HG02943 (cell line): Measurements from ENCODE around the gene RNF144B.
"Not testable (repeated sequence)": the region's sequence is repeated elsewhere in the genome, so short reads cannot be mapped to it uniquely, and the experiment has no call there.

Source experiments
- ATAC-seq: cut with Tn5 transposase; IDR thresholded peaks from one replicate; pipeline ENCODE4 v1.9.1; 2021; ENCODE audit warnings: mild to moderate bottlenecking, low read depth, moderate library complexity; ENCODE audit not compliant: unreplicated experiment

The RNF144B gene

DNA sequence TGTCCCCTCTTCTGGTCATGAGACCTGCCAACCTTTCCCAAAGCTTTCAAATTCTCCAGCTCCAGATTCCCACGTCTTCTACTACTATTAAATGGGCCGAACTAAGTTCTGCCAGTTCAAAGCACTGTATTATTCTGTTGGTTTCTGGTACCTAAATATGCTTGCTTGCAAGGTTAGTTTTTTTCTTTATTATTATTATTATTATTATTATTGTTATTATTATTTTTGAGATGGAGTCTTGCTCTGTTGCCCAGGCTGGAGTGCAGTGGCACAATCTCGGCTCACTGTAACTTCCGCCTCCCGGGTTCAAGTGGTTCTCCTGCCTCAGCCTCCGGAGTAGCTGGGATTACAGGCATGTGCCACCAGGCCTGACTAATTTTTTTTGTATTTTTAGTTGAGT lies 17.8 kb downstream of the RNF144B start:
- ATAC-seq: not testable (repeated sequence)

DNA sequence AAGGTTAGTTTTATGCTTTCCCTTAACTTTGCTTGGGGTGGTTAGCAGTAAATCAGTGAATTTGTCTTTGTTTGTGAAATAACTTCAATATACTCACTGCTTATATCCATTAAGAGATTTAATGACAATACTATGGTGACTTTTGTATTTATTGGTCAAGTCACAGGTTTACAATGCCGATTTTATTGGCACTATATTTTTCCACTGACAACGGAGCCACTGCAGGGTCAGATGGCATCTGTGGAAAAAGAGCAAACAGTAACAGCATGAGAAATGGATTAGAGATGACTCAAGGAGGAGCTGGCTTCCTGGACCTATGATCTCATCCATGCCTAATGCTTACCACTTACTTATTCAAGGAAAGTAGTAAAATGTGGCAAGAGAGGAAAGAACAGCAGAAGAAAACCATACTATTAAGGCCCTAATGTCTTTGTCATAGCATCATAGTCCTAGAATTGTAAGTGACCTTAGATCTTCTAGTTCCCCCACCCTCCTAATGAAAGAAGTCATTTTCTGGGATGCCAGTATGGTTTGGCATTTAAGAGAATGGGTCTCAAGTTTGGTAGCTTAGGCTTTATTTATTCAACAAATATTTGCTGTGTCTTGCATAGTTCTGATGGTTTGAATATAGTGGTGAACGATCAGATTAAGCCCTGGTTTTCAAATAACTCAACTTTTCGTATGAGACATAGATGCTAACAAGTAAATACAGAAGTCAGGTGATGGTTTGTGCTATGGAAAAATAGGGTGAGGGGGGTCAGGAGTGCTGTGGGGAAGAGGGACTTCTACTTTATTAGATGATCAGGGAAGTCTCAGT lies 18.5 kb downstream of the RNF144B start:
- ATAC-seq: no peak

DNA sequence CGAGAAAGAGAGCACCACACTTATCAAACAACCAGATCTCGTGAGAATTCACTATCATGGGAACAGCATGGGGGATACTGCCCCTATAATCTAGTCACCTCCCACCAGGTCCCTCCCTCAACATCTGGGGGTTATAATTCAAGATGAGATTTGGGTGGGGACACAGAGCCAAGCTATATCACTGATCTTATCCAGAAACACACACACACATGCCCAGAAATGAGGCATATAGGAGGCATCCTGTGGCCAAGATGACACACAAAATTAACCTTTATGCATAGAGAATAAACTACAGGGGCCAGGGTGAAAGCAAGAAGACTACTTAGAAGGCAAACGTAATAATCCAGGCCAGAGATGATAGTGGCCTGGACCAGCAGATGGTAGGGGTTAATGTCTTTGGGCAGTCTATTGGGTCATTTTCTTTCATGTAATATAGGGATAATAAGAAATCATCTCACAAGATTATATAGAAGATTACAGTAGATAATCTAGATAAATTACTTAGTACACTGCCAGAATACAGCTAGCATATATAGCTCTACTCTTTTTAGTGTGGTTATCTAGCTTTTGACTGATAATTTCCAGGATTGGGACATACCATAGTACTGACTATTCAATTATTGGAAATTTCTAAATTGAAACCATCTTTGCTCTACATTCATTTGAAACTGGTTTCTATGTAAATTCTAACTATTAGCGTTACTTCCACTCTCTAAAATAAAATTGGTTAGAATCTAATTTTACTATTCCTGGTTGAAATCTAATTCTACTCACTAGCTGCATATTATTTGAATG lies 20.0 kb downstream of the RNF144B start:
- no peak for ATAC-seq

DNA sequence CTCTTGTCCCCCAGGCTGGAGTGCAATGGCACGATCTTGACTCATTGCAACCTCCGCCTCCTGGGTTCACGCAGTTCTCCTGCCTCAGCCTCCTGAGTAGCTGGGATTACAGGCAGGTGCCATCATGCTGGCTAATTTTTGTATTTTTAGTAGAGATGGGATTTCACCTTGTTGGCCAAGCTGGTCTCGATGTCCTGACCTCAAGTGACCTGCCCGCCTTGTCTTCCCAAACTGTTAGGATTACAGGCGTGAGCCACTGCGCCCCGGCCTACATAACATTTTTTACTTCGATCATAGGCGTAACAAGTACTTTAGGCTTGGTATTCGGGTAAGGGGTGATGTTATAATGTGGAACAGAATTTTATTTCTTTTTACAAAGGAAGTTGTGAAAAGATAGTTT lies 22.5 kb downstream of the RNF144B start:
- ATAC-seq: not testable (repeated sequence)

DNA sequence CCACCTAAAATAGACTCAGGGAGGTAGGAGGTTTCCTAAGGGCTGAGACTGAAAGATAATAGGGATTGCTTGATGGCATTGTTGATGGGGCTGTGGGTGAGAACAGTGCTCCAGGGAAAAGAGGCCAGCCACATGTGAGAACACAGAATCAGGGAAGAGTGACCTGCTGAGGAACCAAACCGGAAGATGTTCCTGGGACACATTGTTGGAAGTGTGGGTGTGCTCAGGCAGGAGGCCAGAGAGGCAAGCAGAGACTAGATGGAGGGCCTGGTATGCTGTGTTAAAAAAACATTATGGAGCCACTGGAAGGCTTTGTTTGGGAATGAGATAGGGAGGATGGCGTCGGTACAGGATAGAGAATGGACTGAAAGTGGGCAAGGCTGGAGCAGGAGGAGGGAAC lies 23.3 kb downstream of the RNF144B start:
- no peak for ATAC-seq

DNA sequence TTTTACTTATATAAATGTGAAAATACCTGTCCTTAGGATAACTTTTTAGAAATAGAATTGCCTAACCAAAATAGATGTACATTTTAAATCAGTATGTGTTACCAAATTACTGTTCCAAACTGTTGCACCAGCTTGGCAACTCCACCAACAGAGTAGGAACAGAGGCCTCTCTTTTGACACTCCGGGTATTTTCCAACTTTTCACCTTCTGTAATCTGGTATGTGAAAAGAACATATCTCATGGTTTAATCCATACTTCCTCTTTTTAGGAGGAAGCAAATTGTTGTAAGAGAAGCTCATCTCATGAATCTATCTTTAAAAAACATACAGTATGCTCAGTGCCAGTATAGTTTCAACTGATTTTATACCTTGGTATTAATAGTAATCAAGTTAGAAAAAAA lies 24.9 kb downstream of the RNF144B start:
- no peak for ATAC-seq

DNA sequence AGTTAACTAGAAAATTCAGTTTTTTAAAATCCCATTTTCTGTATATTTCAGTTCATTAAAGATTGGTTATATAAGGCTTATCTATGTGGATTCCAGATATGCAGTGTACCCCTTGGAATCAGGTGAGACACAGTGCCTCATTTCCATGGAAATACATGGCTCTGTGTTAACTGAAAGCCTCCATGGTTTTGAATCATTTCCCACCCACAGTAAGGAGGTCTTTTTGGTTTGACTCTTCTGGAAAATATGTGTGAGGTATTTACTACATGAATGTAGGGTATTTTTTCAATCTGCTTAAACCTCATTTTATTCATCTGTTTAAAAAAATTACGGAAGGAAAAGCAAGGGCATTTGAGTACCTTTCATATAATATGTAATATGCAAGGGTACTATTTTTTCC lies 25.5 kb downstream of the RNF144B start:
- no peak for ATAC-seq

DNA sequence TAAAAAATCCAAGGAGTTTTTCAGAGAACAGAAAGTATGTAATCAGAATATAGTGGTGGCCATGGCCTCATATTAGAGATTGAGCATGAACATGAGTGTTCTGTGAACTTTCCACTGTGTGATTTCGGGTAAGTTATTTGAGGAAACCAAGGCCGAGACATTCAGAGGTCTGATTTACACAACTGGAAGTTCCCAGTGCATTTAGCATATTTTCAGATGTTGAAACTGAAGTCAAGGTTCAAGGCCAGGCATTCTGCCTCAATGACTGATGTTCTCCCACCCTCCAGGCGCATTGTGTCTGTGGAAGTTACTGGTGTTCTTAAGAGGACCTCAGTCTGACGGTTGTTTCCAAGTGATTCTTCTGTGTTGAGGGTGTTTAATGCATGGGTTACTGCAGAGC lies 26.2 kb downstream of the RNF144B start:
- no peak for ATAC-seq

- no peak for ATAC-seq
Observed at GRCh38 chr6:18414116-18414515, 27.0 kb downstream of the RNF144B start.

- no peak for ATAC-seq
Observed at GRCh38 chr6:18415207-18415606, 28.1 kb downstream of the RNF144B start.

GRCh38 chr6:18415671-18416340 lies 28.7 kb downstream of the RNF144B start:
- ATAC-seq: no peak

DNA sequence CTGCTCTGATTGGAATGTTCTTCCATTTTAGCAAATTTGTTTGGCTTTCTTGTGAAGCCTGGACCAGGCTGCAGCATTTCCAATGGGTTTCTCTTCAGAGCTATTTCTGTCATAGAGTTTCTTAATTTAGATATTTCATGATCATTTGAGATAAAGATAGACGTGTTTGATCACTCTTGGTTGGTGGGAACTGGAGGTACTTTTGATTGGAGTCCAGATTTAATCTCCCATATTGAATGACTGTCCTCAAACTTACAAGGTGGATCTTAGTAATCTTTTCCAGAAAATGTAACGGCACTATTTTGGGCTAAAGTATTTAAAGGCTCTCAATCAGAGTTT lies 29.2 kb downstream of the RNF144B start:
- no peak for ATAC-seq

DNA sequence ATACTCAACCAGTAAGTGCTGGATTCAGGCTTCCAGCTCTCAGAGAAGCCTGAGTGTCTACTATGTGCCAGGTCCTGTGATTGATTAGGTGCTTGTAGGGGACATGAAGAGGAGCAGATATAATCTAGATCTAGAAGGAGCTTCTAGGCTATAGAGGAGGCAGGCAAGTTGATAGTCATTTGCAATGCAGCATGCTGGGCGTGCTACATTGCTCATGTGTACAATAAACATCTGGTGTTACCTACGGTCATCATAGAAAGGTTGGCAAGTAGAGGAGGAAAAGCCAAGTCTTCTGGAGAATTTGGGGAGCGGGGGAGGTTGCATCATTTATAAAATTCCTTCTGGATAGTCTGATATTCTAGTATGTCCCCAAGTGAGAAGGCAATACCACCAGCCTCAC lies 33.2 kb downstream of the RNF144B start:
- no peak for ATAC-seq

DNA sequence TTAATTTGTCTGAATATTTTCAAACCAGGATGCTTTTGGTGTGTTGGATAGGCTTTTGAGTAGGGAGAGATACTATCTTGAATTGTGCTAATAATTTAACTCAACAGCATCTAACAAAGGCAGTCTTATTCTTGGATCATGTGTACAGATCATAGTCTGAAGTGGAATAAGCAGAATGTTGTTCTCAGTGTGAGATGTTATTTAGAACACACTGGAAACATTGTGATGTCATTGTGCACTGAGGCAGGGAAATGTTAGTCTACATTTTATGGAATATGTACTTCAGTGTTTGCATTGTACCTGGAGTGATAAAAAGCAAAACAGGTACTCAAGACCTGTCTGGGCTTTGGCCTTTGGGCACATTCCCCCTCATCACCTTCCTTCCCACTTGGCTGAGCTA lies 35.0 kb downstream of the RNF144B start:
- no peak for ATAC-seq

DNA sequence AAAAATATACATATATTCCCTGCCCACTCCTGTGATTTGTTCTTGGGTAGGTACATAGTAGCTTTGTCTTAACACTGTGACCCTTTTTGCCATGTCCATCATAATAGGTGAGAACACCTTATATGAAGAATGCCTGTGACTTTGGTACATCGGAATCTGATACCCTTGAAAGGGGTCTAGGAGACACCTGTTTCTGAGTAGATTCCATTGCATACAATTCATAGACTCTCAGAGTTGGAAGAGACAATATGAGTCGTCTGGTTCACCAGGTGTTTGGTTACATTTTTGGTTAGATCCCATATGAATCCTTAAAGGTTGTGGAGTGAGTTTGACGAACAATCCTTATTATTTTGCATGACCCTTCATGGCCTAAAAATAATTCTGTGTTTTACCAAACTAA lies 36.3 kb downstream of the RNF144B start:
- no peak for ATAC-seq

GRCh38 chr6:18424201-18424600 lies 37.1 kb downstream of the RNF144B start:
- ATAC-seq: no peak

- no peak for ATAC-seq
Observed at GRCh38 chr6:18425218-18425617, 38.1 kb downstream of the RNF144B start.

GRCh38 chr6:18427296-18427695 lies 40.1 kb downstream of the RNF144B start:
- no peak for ATAC-seq

DNA sequence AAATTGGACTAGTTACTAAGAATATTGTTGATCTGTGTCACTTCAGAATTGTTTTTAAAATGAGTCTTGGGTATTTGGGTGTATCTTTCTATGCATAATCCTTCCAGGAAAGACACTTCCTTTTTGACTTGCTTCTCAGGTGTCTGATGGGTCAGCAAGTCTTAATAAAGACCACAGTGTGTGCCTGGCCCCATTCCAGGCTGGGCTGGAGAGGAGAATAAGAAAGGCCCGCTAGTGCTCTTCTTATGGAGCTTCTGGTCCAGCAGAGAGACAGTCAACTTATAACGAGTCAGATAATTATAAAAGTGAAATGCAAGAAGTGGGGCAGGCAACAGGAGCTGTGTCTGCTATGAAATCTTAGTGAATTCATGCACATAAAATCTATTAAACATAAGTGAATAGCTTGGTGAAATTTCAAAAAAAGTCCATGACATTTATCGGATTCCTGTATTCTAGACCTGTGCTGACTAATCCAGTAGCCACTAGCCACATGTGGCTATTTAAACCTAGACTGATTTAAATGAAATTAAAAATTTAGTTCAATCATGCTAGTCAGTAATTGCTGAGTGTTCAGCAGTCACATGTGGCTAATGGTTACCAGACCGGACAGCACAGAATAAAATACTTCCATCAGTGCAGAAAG lies 42.6 kb downstream of the RNF144B start:
- no peak for ATAC-seq

DNA sequence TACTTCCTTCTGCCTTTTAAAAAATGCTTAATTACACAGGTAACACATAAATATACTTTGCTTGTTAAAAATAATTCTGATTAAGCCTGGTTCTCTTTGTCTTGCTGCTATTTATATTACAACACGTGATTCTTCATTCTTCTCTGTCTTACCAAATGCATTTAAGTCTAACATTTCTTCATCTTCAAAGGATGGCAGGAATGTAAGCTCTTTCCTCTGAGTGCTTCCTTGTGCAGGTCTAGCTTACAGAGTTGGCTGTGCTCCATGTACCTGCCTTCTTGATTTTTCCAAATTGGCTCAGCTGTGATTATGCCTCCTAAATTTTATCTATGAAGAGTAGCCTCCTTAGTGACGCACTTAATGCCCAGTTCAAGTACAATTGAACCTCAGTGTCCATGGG lies 44.4 kb downstream of the RNF144B start:
- no peak for ATAC-seq

- no peak for ATAC-seq
Observed at GRCh38 chr6:18432180-18432579, 45.0 kb downstream of the RNF144B start.
